RWPE1 (cell line): Measurements from ENCODE around the gene SKI.
"Not testable (repeated sequence)": the region's sequence is repeated elsewhere in the genome, so short reads cannot be mapped to it uniquely, and the experiment has no call there.

Source experiments
- CTCF ChIA-PET: fragments of 350-600 bp; sonication (Branson Sonifier 250); formaldehyde crosslinking; extraction: SDS; loops from one replicate; lab custom pipeline; 2021; lab: Yijun Ruan, JAX
- POLR2A ChIA-PET: fragments of 400-600 bp; formaldehyde crosslinking; extraction: SDS; loops from one replicate; lab custom pipeline; 2020; ENCODE audit warnings: antibody characterized with exemption; ENCODE audit not compliant: low non-redundant PET; lab: Yijun Ruan, JAX
- DNase-seq: peaks from one replicate; pipeline ENCODE4 v3.0.0; 2012; ENCODE audit warnings: low spot score
- H3K27ac ChIP-seq: fragments of 450-650 bp; 2 replicates; pipeline ENCODE4 v1.5.1; 2017
- TF ChIP-seq, protein P1 (sequence below): fragments of 450-650 bp; conservative IDR thresholded peaks from 2 replicates; pipeline ENCODE4 v1.5.1; 2017; ENCODE audit warnings: low read depth, mild to moderate bottlenecking

SKI gene

DNA sequence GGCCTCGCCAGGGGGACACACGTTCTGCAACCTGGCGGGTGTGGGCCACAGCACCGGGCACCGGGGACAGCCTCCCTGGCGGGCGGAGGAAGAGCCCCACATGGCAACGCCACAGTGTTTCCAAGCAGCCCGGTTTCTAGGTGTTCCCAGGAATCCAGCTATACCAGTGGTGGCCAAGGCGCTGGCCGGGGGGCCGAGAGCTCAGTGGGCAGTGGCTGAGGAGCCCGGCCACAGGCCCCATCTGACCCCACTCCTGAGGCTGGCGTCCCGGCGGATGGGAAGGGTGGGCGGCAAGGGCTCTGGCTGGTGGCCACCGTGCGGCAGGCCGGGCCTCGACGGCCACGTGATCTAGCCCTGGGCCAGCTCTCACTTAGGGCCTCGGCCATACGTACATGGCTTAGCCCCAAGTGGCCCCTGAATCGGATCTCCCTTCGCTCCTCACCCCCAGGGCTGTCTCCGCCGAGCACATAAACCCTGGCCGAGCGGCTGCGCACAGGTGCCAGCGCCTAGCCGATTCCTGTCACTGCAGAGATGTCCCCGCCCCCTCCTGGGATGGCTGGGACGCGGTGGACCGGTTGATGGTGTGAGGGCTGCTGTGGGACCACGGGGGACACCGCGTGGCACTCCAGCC, 94.6 kb downstream of the SKI start:
- POLR2A ChIA-PET, result no interaction called here
- TF ChIP-seq, protein P1, sequence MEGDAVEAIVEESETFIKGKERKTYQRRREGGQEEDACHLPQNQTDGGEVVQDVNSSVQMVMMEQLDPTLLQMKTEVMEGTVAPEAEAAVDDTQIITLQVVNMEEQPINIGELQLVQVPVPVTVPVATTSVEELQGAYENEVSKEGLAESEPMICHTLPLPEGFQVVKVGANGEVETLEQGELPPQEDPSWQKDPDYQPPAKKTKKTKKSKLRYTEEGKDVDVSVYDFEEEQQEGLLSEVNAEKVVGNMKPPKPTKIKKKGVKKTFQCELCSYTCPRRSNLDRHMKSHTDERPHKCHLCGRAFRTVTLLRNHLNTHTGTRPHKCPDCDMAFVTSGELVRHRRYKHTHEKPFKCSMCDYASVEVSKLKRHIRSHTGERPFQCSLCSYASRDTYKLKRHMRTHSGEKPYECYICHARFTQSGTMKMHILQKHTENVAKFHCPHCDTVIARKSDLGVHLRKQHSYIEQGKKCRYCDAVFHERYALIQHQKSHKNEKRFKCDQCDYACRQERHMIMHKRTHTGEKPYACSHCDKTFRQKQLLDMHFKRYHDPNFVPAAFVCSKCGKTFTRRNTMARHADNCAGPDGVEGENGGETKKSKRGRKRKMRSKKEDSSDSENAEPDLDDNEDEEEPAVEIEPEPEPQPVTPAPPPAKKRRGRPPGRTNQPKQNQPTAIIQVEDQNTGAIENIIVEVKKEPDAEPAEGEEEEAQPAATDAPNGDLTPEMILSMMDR, result no peak
- DNase-seq, result no peak
- CTCF ChIA-PET, result interaction anchor here (0.6 kb wide), 1 partner anchor 372 kb away, joined by 4 read pairs; no protein-coding TSS in a partner anchor
- peak overlapping the region; percentile 70 for H3K27ac ChIP-seq

DNA sequence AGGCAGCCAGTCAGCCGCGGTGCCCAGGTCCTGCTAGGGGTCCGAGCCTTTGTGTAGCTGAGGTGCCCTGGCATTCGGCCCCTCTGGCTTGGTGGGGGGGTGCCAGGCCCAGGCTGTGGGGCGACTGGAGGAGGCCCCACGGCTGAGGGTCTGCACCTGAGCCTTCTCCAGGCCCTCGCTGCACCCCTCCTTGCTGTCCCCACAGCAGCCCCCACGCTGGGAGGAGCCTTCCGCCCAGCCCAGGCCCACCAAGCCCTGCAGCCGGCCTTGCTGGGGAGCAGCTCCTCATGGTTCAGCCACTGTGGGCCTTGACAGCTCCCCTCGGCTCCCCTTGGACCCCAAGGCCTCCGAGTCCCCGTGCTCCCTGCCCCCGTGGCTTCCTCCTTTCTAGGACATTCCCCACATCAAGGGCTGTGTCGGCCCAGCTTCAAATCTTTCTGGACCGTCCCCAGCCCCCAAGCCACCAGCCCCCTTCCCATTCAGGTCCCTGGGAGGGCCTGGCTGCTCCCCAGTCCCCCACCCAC, 95.4 kb downstream of the SKI start:
- DNase-seq, result no peak
- CTCF ChIA-PET, result no interaction called here
- POLR2A ChIA-PET, result interaction anchor here (0.5 kb wide), 1 partner anchor 70 kb away, joined by 4 read pairs; no protein-coding TSS in a partner anchor
- TF ChIP-seq, protein P1, result no peak
- no peak overlapping the region for H3K27ac ChIP-seq

DNA sequence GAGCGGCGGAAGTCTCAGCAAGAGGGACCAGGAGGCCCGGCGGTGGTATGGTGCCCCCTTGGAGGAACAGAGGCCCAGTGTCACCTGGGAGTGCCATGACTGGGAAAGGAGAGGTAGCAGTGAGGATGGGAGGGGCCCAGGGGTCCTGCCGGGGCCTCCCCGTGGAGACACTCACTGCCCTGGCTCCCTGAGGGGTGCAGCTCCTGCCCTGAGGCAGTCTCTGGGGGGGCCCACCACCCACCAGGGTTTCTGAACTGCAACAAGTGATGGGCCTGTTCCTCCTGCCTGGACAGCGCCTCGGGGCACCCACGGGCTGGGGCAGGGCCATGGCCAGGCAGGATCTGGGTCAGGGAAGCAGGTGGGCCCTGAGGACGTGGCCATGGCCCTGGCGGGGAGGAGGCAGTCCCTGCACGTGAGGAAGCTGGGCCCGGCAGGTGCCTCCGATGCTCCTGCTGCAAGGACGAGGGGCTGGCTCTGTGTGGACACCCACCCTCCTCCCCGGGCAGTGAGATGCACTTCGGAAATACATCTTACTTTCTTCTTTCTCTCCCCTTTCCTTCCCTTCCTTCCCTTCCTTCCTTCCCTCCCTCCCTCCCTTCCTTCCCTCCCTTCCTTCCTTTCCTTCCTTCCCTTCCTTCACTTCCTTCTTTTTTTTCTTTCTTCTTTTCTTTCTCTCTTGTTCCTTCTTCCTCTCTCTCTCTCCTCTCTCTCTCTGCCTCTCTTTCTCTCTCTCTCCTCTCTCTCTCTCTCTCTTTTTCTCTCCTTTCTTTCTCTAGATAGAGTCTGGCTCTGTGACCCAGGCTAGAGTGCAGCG, 96.6 kb downstream of the SKI start:
- ChIA-PET CTCF (interaction anchor here (0.7 kb wide), 1 partner anchor 150 kb away, joined by 3 read pairs; no protein-coding TSS in a partner anchor), POLR2A (no interaction called here)
- TF ChIP-seq, protein P1, result no peak
- DNase-seq, result no peak
- no peak overlapping the region for H3K27ac ChIP-seq

DNA sequence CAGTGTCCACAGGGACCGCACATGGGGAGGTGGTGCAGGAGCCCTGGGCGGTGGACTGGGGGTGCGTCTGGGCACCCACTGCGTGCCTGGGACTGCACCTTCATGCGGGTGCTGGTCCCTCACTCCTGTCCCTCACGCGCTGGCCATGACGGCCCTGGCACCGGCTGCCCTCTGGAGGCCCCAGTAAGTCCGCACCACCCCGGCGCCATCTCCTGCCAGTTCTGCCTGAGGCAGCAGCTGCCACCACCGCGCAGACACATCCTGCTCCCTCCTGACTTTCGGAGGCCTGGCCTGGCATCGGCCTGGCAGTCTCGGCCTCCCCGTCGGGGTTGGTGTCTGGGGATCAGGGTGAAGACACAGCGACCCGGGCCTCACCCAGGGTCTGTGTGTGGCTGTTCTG, 98.4 kb downstream of the SKI start:
- ChIA-PET CTCF (no interaction called here), POLR2A (no interaction called here)

DNA sequence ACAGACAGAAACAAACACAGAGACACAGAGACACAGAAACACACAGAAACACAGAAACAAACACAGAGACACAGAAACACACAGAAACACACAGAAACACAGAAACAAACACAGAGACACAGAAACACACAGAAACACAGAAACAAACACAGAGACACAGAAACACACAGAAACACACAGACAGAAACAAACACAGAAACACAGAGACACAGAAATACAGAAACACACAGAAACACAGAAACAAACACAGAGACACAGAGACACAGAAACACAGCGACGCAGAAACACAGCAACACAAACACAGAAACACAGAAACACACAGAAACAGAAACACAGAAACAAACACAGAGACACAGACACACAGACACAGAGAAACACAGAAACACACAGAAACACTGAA, 99.0 kb downstream of the SKI start:
- DNase-seq, POLR2A ChIA-PET, CTCF ChIA-PET, H3K27ac ChIP-seq: not testable (repeated sequence)

More for the DNA sequence above, 98.4 kb downstream of the SKI start:
- DNase-seq, result no peak
- no peak overlapping the region for H3K27ac ChIP-seq
- TF ChIP-seq, protein P1, result no peak

DNA sequence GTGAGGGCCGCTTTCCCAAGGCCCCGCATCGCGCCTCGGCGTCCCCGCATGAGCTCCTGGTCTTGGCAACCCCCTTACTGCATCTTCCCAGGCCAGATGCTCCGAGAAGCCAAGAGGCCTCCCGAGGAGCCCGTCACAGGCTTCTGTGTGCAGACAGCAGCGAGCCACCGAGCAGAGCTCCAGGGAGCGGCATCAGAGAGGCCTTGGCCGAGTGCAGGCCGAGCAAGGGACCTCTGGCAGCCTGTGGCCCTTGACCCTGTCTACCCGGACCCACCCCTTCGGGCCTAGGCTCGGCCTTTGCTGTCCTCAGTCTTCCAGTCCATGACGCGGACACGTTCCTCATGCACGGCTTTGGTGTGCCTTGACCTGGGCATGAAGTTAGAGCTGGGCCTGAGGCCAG, 99.7 kb downstream of the SKI start:
- DNase-seq, result no peak
- ChIA-PET POLR2A (no interaction called here), CTCF (no interaction called here)
- TF ChIP-seq, protein P1, result no peak
- no peak overlapping the region for H3K27ac ChIP-seq
